ENCODE measurements around the gene ADGRD2. TPM values are rescaled to one million over a fixed set of nuclear protein-coding genes. Genes with fewer than 3 reads are reported as not detected.

The ADGRD2 gene
- total RNA-seq, 1 experiment from 2014 or later = not detected

DNA sequence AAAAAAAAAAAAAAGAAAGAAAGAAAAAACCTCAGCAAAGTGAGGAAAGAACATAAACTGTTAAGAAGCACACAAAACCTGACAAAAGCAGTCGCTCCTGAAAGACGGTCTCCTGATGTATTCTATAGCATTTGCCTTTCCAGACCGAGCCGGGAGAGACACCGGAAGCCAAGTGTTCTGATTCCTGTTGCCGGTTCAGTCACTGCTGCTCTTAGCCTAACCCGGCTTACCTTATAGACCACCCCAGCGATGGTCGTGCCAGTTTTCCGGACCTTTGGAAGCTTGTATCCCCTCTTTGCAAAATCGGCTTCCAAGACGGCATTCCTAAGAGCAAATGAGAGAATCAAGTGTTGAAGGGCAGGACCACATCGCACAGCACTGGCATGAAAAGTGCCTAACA, 35.6 kb upstream of the ADGRD2 start:
- BruUV-seq (replicated peaks) = no TSS peak

DNA sequence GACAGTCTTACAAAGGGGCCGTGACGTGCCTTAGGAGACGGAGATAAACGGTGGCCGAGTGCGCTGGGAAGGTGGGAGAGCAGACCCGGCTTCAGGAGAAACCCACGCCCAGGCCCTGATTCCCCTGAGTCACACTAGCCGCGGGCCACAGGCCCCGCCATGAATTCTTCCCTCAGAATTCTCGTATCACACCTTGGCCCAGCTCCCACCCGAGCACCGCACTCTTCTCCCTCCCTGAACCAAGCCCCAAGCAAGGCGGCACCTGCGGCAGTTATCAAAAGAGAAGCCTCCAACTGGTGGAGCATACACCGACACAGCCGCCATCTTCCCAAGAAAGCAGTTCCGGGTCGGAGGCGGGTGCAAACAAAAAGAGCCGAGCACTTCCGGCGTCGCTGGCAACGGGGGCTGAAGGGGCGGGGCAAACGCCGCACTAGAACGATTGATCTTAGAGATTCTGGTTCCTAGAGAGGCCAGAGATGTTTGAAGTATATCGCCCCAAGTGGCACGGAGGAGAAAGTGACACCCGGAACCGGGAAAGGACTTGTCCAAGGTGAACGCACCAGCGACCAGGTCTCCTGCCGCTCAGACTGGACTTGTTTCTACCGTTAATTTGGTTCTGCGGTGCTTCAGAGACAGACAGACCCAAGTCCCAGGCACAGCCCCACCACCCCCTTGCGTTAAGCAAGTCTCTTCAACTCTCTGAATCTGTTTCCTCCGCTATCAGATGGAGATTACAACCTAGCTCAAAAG, 35.0 kb upstream of the ADGRD2 start, which contains the start of gene PSMB7:
Gene PSMB7, minus strand, starts transcription at position 341 of the 750 bp plus-strand sequence. Its CDS starts 17 bp downstream, at position 324.
- no peak for TF ChIP-seq EZH2phosphoT487 (IDR thresholded peaks at IDR 0.05; ENCODE audit: borderline replicate concordance, low read length)
- TF ChIP-seq, protein P1, sequence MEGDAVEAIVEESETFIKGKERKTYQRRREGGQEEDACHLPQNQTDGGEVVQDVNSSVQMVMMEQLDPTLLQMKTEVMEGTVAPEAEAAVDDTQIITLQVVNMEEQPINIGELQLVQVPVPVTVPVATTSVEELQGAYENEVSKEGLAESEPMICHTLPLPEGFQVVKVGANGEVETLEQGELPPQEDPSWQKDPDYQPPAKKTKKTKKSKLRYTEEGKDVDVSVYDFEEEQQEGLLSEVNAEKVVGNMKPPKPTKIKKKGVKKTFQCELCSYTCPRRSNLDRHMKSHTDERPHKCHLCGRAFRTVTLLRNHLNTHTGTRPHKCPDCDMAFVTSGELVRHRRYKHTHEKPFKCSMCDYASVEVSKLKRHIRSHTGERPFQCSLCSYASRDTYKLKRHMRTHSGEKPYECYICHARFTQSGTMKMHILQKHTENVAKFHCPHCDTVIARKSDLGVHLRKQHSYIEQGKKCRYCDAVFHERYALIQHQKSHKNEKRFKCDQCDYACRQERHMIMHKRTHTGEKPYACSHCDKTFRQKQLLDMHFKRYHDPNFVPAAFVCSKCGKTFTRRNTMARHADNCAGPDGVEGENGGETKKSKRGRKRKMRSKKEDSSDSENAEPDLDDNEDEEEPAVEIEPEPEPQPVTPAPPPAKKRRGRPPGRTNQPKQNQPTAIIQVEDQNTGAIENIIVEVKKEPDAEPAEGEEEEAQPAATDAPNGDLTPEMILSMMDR (conservative IDR thresholded peaks at IDR 0.05; ENCODE audit: low read depth, low read length) = peak; percentile 72

More for the DNA sequence above, 35.6 kb upstream of the ADGRD2 start:
- H2AFZ ChIP-seq (ENCODE audit: low read length) = no peak overlapping the region
- H3K9ac ChIP-seq (ENCODE audit: low read length) = peak overlapping the region; percentile 93
- H3K4me1 ChIP-seq (ENCODE audit: insufficient read depth, low read length) = peaks cover 39% of the 10 kb centered on the region
- ChIA-PET CTCF (no interaction called here), POLR2A (ENCODE audit: unreplicated experiment) (no interaction called here)
- peak overlapping the region; percentile 97 for H3K4me2 ChIP-seq (ENCODE audit: low read length)
- peaks cover 12% of the 10 kb centered on the region for H4K20me1 ChIP-seq (ENCODE audit: low read length)
- H3K9me3 ChIP-seq (ENCODE audit: low read length) = no peaks in the 10 kb centered on the region
- H3K36me3 ChIP-seq (ENCODE audit: low read depth, low read length) = peaks cover 41% of the 10 kb centered on the region
- ATAC-seq (no peak), DNase-seq (no peak)
- intact Hi-C loops (cut with micrococcal nuclease) = no loop called here
- H3K9me2 ChIP-seq (replicated peaks; ENCODE audit: low read length) = no peaks in the 10 kb centered on the region
- H3F3A ChIP-seq (ENCODE audit: low read length, unreplicated experiment) = peaks cover 15% of the 10 kb centered on the region
- peak overlapping the region; percentile 83 for H3K4me3 ChIP-seq (ENCODE audit: low read length)
- H3K27ac ChIP-seq (ENCODE audit: low read length) = peak overlapping the region; percentile 79
- no peaks in the 10 kb centered on the region for H3K27me3 ChIP-seq (ENCODE audit: low read length)
- peaks cover 51% of the 10 kb centered on the region for H3K79me2 ChIP-seq (ENCODE audit: low read length)
- TF ChIP-seq, protein P1 (conservative IDR thresholded peaks at IDR 0.05; ENCODE audit: low read depth, low read length) = no peak
- no peak for TF ChIP-seq EZH2 (IDR thresholded peaks at IDR 0.05; ENCODE audit: low read length, unreplicated experiment)

More for the DNA sequence above, 35.0 kb upstream of the ADGRD2 start, which contains the start of gene PSMB7:
- intact Hi-C loops (cut with micrococcal nuclease) = no loop called here
- H3K36me3 ChIP-seq (ENCODE audit: low read depth, low read length) = peaks cover 36% of the 10 kb centered on the region
- peaks cover 11% of the 10 kb centered on the region for H4K20me1 ChIP-seq (ENCODE audit: low read length)
- peak within 1 kb of the TSS; percentile 93 for H3K9ac ChIP-seq (ENCODE audit: low read length)
- ATAC-seq = peak; percentile 66
- H3K27ac ChIP-seq (ENCODE audit: low read length) = peak within 1 kb of the TSS; percentile 79
- H3K79me2 ChIP-seq (ENCODE audit: low read length) = peaks cover 45% of the 10 kb centered on the region
- peak within 1 kb of the TSS; percentile 79 for H2AFZ ChIP-seq (ENCODE audit: low read length)
- BruUV-seq (replicated peaks) = no TSS peak
- ChIA-PET POLR2A (ENCODE audit: unreplicated experiment) (no interaction called here), CTCF (no interaction called here)
- H3K4me1 ChIP-seq (ENCODE audit: insufficient read depth, low read length) = peaks cover 39% of the 10 kb centered on the region
- H3K4me3 ChIP-seq (ENCODE audit: low read length) = peak within 1 kb of the TSS; percentile 83
- DNase-seq = peak; percentile 95
- H3K9me3 ChIP-seq (ENCODE audit: low read length) = no peaks in the 10 kb centered on the region
- no peaks in the 10 kb centered on the region for H3K9me2 ChIP-seq (replicated peaks; ENCODE audit: low read length)
- peaks cover 15% of the 10 kb centered on the region for H3F3A ChIP-seq (ENCODE audit: low read length, unreplicated experiment)
- H3K27me3 ChIP-seq (ENCODE audit: low read length) = no peaks in the 10 kb centered on the region
- H3K4me2 ChIP-seq (ENCODE audit: low read length) = peak within 1 kb of the TSS; percentile 97

All from PC-3 (cell line).